Smooth muscle cell (in vitro differentiated cells): ENCODE measurements around the gene ANKS3. TPM values are rescaled to one million over a fixed set of nuclear protein-coding genes. Genes with fewer than 3 reads are reported as not detected.

Experiments used
- DNase-seq: peaks from one replicate; lab custom pipeline; 2025; ENCODE audit not compliant: unreplicated experiment; lab: John Stamatoyannopoulos, UW
- H2AFZ ChIP-seq: fragments of 200-600 bp; sonication (generic); 2 replicates; pipeline ENCODE4 v1.6.0; 2016; ENCODE audit warnings: antibody characterized with exemption, low read depth, mild to moderate bottlenecking
- H3F3A ChIP-seq: fragments of 200-600 bp; sonication (generic); 2 replicates; pipeline ENCODE4 v1.6.0; 2017; ENCODE audit warnings: antibody characterized with exemption, low read depth
- H3K27ac ChIP-seq: fragments of 200-600 bp; sonication (generic); 2 replicates; pipeline ENCODE4 v1.5.1; 2016; ENCODE audit warnings: low read depth, mild to moderate bottlenecking
- H3K27me3 ChIP-seq: fragments of 200-600 bp; sonication (generic); 2 replicates; pipeline ENCODE4 v1.6.1; 2016; ENCODE audit warnings: low read depth, mild to moderate bottlenecking
- H3K36me3 ChIP-seq: fragments of 200-600 bp; sonication (generic); 2 replicates; pipeline ENCODE4 v1.5.1; 2016; ENCODE audit warnings: low read depth
- H3K4me1 ChIP-seq: fragments of 200-600 bp; sonication (generic); 2 replicates; pipeline ENCODE4 v1.5.1; 2016; ENCODE audit warnings: low read depth
- H3K4me2 ChIP-seq: fragments of 200-600 bp; sonication (generic); 2 replicates; pipeline ENCODE4 v1.6.0; 2016; ENCODE audit warnings: mild to moderate bottlenecking
- H3K4me3 ChIP-seq: fragments of 200-600 bp; sonication (generic); 2 replicates; pipeline ENCODE4 v1.5.1; 2016; ENCODE audit warnings: mild to moderate bottlenecking
- H3K79me2 ChIP-seq: fragments of 200-600 bp; sonication (generic); 2 replicates; pipeline ENCODE4 v1.6.0; 2016; ENCODE audit warnings: low read depth, mild to moderate bottlenecking
- H3K9ac ChIP-seq: fragments of 200-600 bp; sonication (generic); 2 replicates; pipeline ENCODE4 v1.6.0; 2016; ENCODE audit warnings: low read depth
- H3K9me3 ChIP-seq: fragments of 200-600 bp; sonication (generic); replicated peaks from 2 replicates; pipeline ENCODE4 v1.5.1; 2016; ENCODE audit warnings: low read depth
- H4K20me1 ChIP-seq: fragments of 200-600 bp; sonication (generic); 2 replicates; pipeline ENCODE4 v1.6.0; 2016; ENCODE audit warnings: low read depth
- WGBS: methylation state at CpG from one replicate; pipeline ENCODE4 v1.1.7; 2016; ENCODE audit warnings: low lambda C conversion rate; 5-methylcytosine and 5-hydroxymethylcytosine counted together
- polyA plus RNA-seq: library from polyadenylated mRNA; unstranded; fragments of >200 nt; fragmentation: Nextera tagmentation; extraction: Ambion mirVana; gene quantifications from 2 replicates; pipeline ENCODE4 v1.2.1, GENCODE V29; 2016
- total RNA-seq: library from RNA; depleted of rRNA; stranded (reverse); fragments of >200 nt; gene quantifications from 2 replicates; pipeline ENCODE4 v1.2.3, GENCODE V29; 2014
- TF ChIP-seq, protein P1 (sequence below): fragments of 200-600 bp; sonication (generic); IDR thresholded peaks from 2 replicates; pipeline ENCODE4 v1.5.1; 2017; ENCODE audit warnings: borderline replicate concordance, mild to moderate bottlenecking, antibody characterized with exemption; ENCODE audit not compliant: insufficient read depth, poor library complexity, severe bottlenecking

The ANKS3 gene
- total and polyA plus RNA-seq, 2 experiments from 2014 or later: 15.3 to 15.6 TPM

GRCh38 chr16:4691666-4692412 lies 42.2 kb downstream of the ANKS3 start:
- H3K9ac ChIP-seq: no peak overlapping the region
- H3K79me2 ChIP-seq: no peaks in the 10 kb centered on the region
- no peak overlapping the region for H3K27ac ChIP-seq
- H3K27me3 ChIP-seq: no peaks in the 10 kb centered on the region
- no peaks in the 10 kb centered on the region for H3K4me1 ChIP-seq
- 94% methylated on average over 20 of the region's 20 CpGs for WGBS
- TF ChIP-seq, protein P1, sequence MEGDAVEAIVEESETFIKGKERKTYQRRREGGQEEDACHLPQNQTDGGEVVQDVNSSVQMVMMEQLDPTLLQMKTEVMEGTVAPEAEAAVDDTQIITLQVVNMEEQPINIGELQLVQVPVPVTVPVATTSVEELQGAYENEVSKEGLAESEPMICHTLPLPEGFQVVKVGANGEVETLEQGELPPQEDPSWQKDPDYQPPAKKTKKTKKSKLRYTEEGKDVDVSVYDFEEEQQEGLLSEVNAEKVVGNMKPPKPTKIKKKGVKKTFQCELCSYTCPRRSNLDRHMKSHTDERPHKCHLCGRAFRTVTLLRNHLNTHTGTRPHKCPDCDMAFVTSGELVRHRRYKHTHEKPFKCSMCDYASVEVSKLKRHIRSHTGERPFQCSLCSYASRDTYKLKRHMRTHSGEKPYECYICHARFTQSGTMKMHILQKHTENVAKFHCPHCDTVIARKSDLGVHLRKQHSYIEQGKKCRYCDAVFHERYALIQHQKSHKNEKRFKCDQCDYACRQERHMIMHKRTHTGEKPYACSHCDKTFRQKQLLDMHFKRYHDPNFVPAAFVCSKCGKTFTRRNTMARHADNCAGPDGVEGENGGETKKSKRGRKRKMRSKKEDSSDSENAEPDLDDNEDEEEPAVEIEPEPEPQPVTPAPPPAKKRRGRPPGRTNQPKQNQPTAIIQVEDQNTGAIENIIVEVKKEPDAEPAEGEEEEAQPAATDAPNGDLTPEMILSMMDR: no peak
- no peaks in the 10 kb centered on the region for H3K9me3 ChIP-seq
- peaks cover 5% of the 10 kb centered on the region for H4K20me1 ChIP-seq
- H3K4me3 ChIP-seq: no peak overlapping the region
- H2AFZ ChIP-seq: no peak overlapping the region
- H3F3A ChIP-seq: peaks cover 9% of the 10 kb centered on the region
- no peaks in the 10 kb centered on the region for H3K36me3 ChIP-seq
- DNase-seq: no peak
- no peak overlapping the region for H3K4me2 ChIP-seq

- TF ChIP-seq, protein P1: no peak
- Histone ChIP-seq H3K9ac (no peak overlapping the region), H3K4me2 (no peak overlapping the region), H3K4me3 (no peak overlapping the region), H3K4me1 (no peaks in the 10 kb centered on the region), H3K36me3 (no peaks in the 10 kb centered on the region), H3K79me2 (no peaks in the 10 kb centered on the region), H3K9me3 (no peaks in the 10 kb centered on the region), H4K20me1 (peaks cover 5% of the 10 kb centered on the region), H2AFZ (no peak overlapping the region), H3K27ac (no peak overlapping the region), H3K27me3 (no peaks in the 10 kb centered on the region), H3F3A (peaks cover 9% of the 10 kb centered on the region)
- no peak for DNase-seq
- WGBS: 93% methylated on average over 19 of the region's 19 CpGs
These were observed 43.0 kb downstream of the ANKS3 start for GRCh38 chr16:4690946-4691665.

DNA sequence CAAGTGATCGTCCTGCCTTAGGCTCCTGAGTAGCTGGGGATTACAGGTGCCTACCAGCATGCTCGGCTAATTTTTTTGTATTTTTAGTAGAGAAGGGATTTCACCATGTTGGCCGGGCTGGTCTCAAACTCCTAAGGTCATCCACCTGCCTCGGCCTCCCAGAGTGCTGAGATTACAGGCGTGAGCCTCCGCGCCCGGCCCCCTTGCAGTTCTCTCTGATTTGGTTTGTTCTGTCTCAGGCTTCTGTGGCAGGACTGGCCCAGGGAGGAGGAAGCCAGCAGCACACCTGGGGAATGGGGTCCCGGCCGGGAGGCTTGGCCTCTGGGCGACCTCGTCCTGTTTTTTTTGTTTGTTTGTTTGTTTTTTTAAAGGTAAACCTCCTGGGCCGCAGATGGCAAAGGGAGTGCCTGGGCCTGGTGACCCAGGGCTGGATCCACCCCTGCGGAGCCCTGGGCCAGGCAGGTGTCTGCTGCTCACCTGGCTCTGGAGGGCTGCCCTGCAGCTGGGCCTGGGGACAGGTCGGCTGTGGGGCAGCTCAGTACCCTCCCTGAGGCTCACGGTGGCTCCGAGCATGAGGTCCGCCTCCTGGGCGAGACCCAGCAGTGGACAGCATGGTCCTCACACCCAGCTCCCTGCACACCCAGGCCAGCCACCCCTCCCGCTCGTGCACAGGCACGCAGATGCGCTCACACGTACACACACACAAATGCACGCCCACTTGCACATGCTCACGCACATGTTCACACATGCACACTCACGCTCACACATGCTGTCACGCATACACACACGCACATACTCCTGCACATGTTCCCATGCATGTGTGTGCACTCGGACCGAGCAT lies 44.0 kb downstream of the ANKS3 start:
- Histone ChIP-seq H4K20me1 (peaks cover 5% of the 10 kb centered on the region), H3K27ac (no peak overlapping the region), H3K4me3 (no peak overlapping the region), H3K79me2 (no peaks in the 10 kb centered on the region), H3F3A (peaks cover 9% of the 10 kb centered on the region), H3K9ac (no peak overlapping the region), H3K4me1 (no peaks in the 10 kb centered on the region), H3K27me3 (no peaks in the 10 kb centered on the region), H3K4me2 (no peak overlapping the region), H2AFZ (no peak overlapping the region), H3K36me3 (no peaks in the 10 kb centered on the region), H3K9me3 (no peaks in the 10 kb centered on the region)
- TF ChIP-seq, protein P1: no peak
- WGBS: 98% methylated on average over 27 of the region's 31 CpGs
- DNase-seq: no peak
